NT2/D1 (cell line): Measurements from ENCODE around the gene VAV1.
"Not testable (repeated sequence)": the region's sequence is repeated elsewhere in the genome, so short reads cannot be mapped to it uniquely, and the experiment has no call there.

Source experiments
- DNase-seq: peaks from one replicate; pipeline ENCODE4 v3.0.0-alpha.2; 2011; ENCODE audit warnings: low read depth, low spot score
- H3K27me3 ChIP-seq: 2 replicates; pipeline ENCODE4 v1.6.0; 2011; ENCODE audit warnings: mild to moderate bottlenecking; ENCODE audit not compliant: insufficient read length, insufficient read depth
- H3K36me3 ChIP-seq: 2 replicates; pipeline ENCODE4 v1.6.1; 2011; ENCODE audit warnings: mild to moderate bottlenecking, low read length, mixed read lengths; ENCODE audit not compliant: insufficient read depth, insufficient read length
- H3K4me1 ChIP-seq: 2 replicates; pipeline ENCODE4 v1.5.1; 2011; ENCODE audit not compliant: insufficient read depth, insufficient read length
- H3K4me3 ChIP-seq: 2 replicates; pipeline ENCODE4 v1.5.1; 2011; ENCODE audit warnings: low read depth; ENCODE audit not compliant: insufficient read length
- H3K9ac ChIP-seq: 2 replicates; pipeline ENCODE4 v1.6.0; 2011; ENCODE audit warnings: low read depth; ENCODE audit not compliant: insufficient read length
- H3K9me3 ChIP-seq: 2 replicates; pipeline ENCODE4 v1.5.1; 2011; ENCODE audit warnings: mild to moderate bottlenecking, low read length; ENCODE audit not compliant: insufficient read depth
- SUZ12 ChIP-seq: IDR thresholded peaks from 2 replicates; pipeline ENCODE4 v1.6.1; 2011; ENCODE audit not compliant: insufficient read length, insufficient read depth; ENCODE audit errors: extremely low read depth
- YY1 ChIP-seq: IDR thresholded peaks from 2 replicates; pipeline ENCODE4 v1.6.1; 2011; ENCODE audit not compliant: insufficient read length, insufficient read depth
- ZNF274 ChIP-seq: IDR thresholded peaks from 2 replicates; pipeline ENCODE4 v1.6.1; 2011; ENCODE audit warnings: mild to moderate bottlenecking, low read depth, low read length

Gene VAV1

GRCh38 chr19:6766357-6767080 lies 6.0 kb upstream of the VAV1 start:
- Histone ChIP-seq H3K36me3 (no peaks in the 10 kb centered on the region), H3K9me3 (0 out of 2 replicates have a peak, but pooled peaks cover 2% of the 10 kb centered on the region), H3K9ac (peak overlapping the region; percentile 88), H3K27me3 (peaks cover 12% of the 10 kb centered on the region), H3K4me1 (peaks cover 8% of the 10 kb centered on the region), H3K4me3 (peak overlapping the region; percentile 86)
- TF ChIP-seq SUZ12 (no peak), YY1 (no peak), ZNF274 (no peak)
- no peak for DNase-seq

GRCh38 chr19:6767081-6767356 lies 5.5 kb upstream of the VAV1 start:
- H3K9ac ChIP-seq = peak overlapping the region; percentile 88
- peaks cover 12% of the 10 kb centered on the region for H3K27me3 ChIP-seq
- H3K4me1 ChIP-seq = peaks cover 8% of the 10 kb centered on the region
- H3K4me3 ChIP-seq = peak overlapping the region; percentile 86
- no peak for DNase-seq
- H3K9me3 ChIP-seq = no peaks in the 10 kb centered on the region
- no peaks in the 10 kb centered on the region for H3K36me3 ChIP-seq
- TF ChIP-seq SUZ12 (no peak), YY1 (no peak), ZNF274 (no peak)

DNA sequence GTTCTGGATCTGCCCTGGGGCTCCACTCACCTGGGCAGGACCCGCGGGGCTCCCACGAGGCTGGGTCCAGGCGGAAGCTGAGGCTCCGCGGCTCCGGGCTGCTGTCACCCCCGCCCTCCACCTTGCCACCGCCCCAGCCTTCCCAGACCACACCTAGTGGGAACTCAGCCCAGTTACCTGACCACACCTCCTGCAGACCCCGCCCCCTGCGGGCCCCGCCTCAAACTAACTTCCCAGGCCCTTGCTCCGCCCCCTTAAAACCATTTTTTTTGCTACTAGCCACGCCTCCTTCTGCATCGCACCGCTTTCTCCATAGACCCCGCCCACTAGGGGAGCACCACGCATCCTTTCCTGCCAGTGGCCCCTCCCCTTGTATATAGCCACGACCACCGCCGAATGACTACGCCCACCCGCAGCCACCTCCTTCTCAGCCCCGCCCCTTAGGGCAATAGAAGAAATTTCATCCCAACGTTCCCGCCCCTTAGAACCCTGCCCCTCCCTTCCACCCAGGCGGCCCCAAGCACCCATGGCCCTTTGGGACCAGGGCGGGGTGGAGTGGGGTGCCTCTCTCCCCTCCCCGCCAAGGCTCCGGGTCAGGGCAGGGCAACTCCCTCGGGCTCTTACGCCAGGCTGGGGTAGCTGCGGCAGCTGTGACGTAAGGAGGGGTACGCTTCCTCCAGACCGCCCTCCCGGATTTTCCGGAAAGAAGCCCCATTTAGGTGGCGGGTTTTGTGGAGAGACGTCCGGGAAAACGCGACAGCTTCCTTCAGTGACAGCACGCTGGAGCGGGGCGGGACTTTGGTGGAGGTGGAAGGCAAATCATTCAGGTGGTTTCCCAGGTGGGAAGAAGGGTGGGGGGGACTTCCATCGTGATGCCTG lies 4.9 kb upstream of the VAV1 start, which contains the start of gene SH2D3A:
Gene SH2D3A, minus strand, starts transcription at position 79 of the 879 bp plus-strand sequence. CDS start 3,687 bp downstream, outside the sequence.
- no peaks in the 10 kb centered on the region for H3K9me3 ChIP-seq
- DNase-seq = peak; percentile 86
- TF ChIP-seq SUZ12 (no peak), ZNF274 (no peak), YY1 (no peak)
- no peaks in the 10 kb centered on the region for H3K36me3 ChIP-seq
- H3K4me3 ChIP-seq = peak within 1 kb of the TSS; percentile 86
- peak within 1 kb of the TSS; percentile 88 for H3K9ac ChIP-seq
- peaks cover 12% of the 10 kb centered on the region for H3K27me3 ChIP-seq
- peaks cover 8% of the 10 kb centered on the region for H3K4me1 ChIP-seq

- H3K36me3 ChIP-seq = no peaks in the 10 kb centered on the region
- H3K4me3 ChIP-seq = peak overlapping the region; percentile 86
- peaks cover 12% of the 10 kb centered on the region for H3K27me3 ChIP-seq
- peaks cover 13% of the 10 kb centered on the region for H3K4me1 ChIP-seq
- no peak for DNase-seq
- H3K9me3 ChIP-seq = no peaks in the 10 kb centered on the region
- TF ChIP-seq SUZ12 = no peak
- TF ChIP-seq ZNF274 = no peak
- TF ChIP-seq YY1 = no peak
- no peak overlapping the region for H3K9ac ChIP-seq
These were observed 4.2 kb upstream of the VAV1 start for GRCh38 chr19:6768236-6768785.

- Histone ChIP-seq H3K4me3 (no peak overlapping the region), H3K4me1 (peaks cover 16% of the 10 kb centered on the region), H3K9me3 (no peaks in the 10 kb centered on the region), H3K36me3 (no peaks in the 10 kb centered on the region), H3K9ac (no peak overlapping the region), H3K27me3 (peaks cover 12% of the 10 kb centered on the region)
- TF ChIP-seq ZNF274 (no peak), SUZ12 (no peak), YY1 (no peak)
- no peak for DNase-seq
These were observed 3.4 kb upstream of the VAV1 start for GRCh38 chr19:6769006-6769619.

DNA sequence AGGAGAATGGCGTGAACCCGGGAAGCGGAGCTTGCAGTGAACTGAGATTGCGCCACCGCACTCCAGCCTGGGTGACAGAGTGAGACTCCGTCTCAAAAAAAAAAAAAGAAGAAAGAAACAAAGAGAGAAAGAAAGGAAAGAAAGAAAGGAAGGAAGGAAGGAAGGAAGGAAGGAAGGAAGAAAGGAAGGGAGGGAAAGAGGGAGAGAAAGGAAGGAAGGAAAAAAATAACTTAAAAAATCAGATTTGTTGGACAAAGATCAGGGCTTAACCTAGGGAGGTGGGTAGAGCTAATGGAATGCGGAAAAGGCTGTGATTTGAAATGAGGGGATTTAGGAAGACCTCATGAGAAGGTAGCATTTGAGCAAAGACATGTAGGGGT lies 870 bp upstream of the VAV1 start:
- not testable (repeated sequence) for H3K9ac ChIP-seq, DNase-seq, H3K9me3 ChIP-seq, H3K4me3 ChIP-seq, H3K4me1 ChIP-seq, H3K27me3 ChIP-seq, H3K36me3 ChIP-seq

- H3K4me3 ChIP-seq = no peak overlapping the region
- H3K9ac ChIP-seq = peak overlapping the region; percentile 5
These were observed 386 bp downstream of the VAV1 start for GRCh38 chr19:6772866-6773322.

More at GRCh38 chr19:6772866-6773322, 386 bp downstream of the VAV1 start:
- H3K36me3 ChIP-seq = no peaks in the 10 kb centered on the region
- no peaks in the 10 kb centered on the region for H3K27me3 ChIP-seq
- H3K4me1 ChIP-seq = peaks cover 9% of the 10 kb centered on the region
- no peaks in the 10 kb centered on the region for H3K9me3 ChIP-seq
- no peak for DNase-seq
- TF ChIP-seq SUZ12 (no peak), ZNF274 (no peak), YY1 (no peak)
